ENCODE data around the gene TMX4. TPM values are rescaled to one million over a fixed set of nuclear protein-coding genes. Genes with fewer than 3 reads are reported as not detected.

TMX4 gene
- total RNA-seq, 1 experiment from 2014 or later, result 21.2 TPM

GRCh38 chr20:7989379-7989778 is 30.2 kb downstream of the TMX4 start:
- no peak for TF ChIP-seq CTCF (IDR thresholded peaks at IDR 0.05; ENCODE audit: unreplicated experiment)

GRCh38 chr20:7985916-7986315 is 33.6 kb downstream of the TMX4 start:
- no peak for TF ChIP-seq CTCF (IDR thresholded peaks at IDR 0.05; ENCODE audit: unreplicated experiment)
- Mint-ChIP-seq H3K27ac (ENCODE audit: unreplicated experiment) (no peak overlapping the region), H3K4me3 (ENCODE audit: low read depth, unreplicated experiment) (no peak overlapping the region), H3K27me3 (ENCODE audit: unreplicated experiment) (no peaks in the 10 kb centered on the region), H3K9me3 (ENCODE audit: low read depth, unreplicated experiment) (no peaks in the 10 kb centered on the region), H3K36me3 (ENCODE audit: insufficient read depth, unreplicated experiment) (no peaks in the 10 kb centered on the region), H3K4me1 (ENCODE audit: low read depth, unreplicated experiment) (peaks cover 7% of the 10 kb centered on the region)
- no TSS peak for BruUV-seq (replicated peaks)
- no peak for DNase-seq
- CTCF ChIA-PET, result no interaction called here
- intact Hi-C loops (cut with micrococcal nuclease; ENCODE audit: unreplicated experiment), result loop anchor here (5.0 kb wide), 1 partner anchor 44 kb away; the partner anchor contains the start of gene HAO1

More at GRCh38 chr20:7989379-7989778, 30.2 kb downstream of the TMX4 start:
- no peaks in the 10 kb centered on the region for H3K27me3 Mint-ChIP-seq (ENCODE audit: unreplicated experiment)
- no peaks in the 10 kb centered on the region for H3K9me3 Mint-ChIP-seq (ENCODE audit: low read depth, unreplicated experiment)
- intact Hi-C loops (cut with micrococcal nuclease; ENCODE audit: unreplicated experiment), result loop anchor here (5.0 kb wide), 1 partner anchor 47 kb away; the partner anchor contains the start of gene HAO1
- no peak for DNase-seq
- no peak overlapping the region for H3K27ac Mint-ChIP-seq (ENCODE audit: unreplicated experiment)
- H3K4me3 Mint-ChIP-seq (ENCODE audit: low read depth, unreplicated experiment), result no peak overlapping the region
- no peaks in the 10 kb centered on the region for H3K4me1 Mint-ChIP-seq (ENCODE audit: low read depth, unreplicated experiment)
- H3K36me3 Mint-ChIP-seq (ENCODE audit: insufficient read depth, unreplicated experiment), result no peaks in the 10 kb centered on the region
- BruUV-seq (replicated peaks), result no TSS peak
- CTCF ChIA-PET, result interaction anchor here (0.7 kb wide), 2 partner anchors 137 to 724 kb away, joined by 3 read pairs; no protein-coding TSS in a partner anchor

GRCh38 chr20:7984192-7984591 is 35.4 kb downstream of the TMX4 start:
- Mint-ChIP-seq H3K27ac (ENCODE audit: unreplicated experiment) (no peak overlapping the region), H3K27me3 (ENCODE audit: unreplicated experiment) (no peaks in the 10 kb centered on the region), H3K4me1 (ENCODE audit: low read depth, unreplicated experiment) (peaks cover 7% of the 10 kb centered on the region), H3K9me3 (ENCODE audit: low read depth, unreplicated experiment) (no peaks in the 10 kb centered on the region), H3K4me3 (ENCODE audit: low read depth, unreplicated experiment) (no peak overlapping the region), H3K36me3 (ENCODE audit: insufficient read depth, unreplicated experiment) (no peaks in the 10 kb centered on the region)
- BruUV-seq (replicated peaks), result no TSS peak
- CTCF ChIA-PET, result no interaction called here
- intact Hi-C loops (cut with micrococcal nuclease; ENCODE audit: unreplicated experiment), result no loop called here
- DNase-seq, result no peak
- TF ChIP-seq CTCF (IDR thresholded peaks at IDR 0.05; ENCODE audit: unreplicated experiment), result no peak

- TF ChIP-seq CTCF (IDR thresholded peaks at IDR 0.05; ENCODE audit: unreplicated experiment), result no peak
- Mint-ChIP-seq H3K27ac (ENCODE audit: unreplicated experiment) (no peak overlapping the region), H3K9me3 (ENCODE audit: low read depth, unreplicated experiment) (no peaks in the 10 kb centered on the region), H3K4me3 (ENCODE audit: low read depth, unreplicated experiment) (no peak overlapping the region), H3K36me3 (ENCODE audit: insufficient read depth, unreplicated experiment) (no peaks in the 10 kb centered on the region), H3K4me1 (ENCODE audit: low read depth, unreplicated experiment) (peaks cover 7% of the 10 kb centered on the region), H3K27me3 (ENCODE audit: unreplicated experiment) (no peaks in the 10 kb centered on the region)
- CTCF ChIA-PET, result interaction anchor here (1.0 kb wide), 1 partner anchor 9 kb away, joined by 3 read pairs; no protein-coding TSS in a partner anchor
- no peak for DNase-seq
- no TSS peak for BruUV-seq (replicated peaks)
- intact Hi-C loops (cut with micrococcal nuclease; ENCODE audit: unreplicated experiment), result no loop called here
Observed at GRCh38 chr20:7981374-7981773, 38.2 kb downstream of the TMX4 start.

Measured in Calu3 (cell line).